Measurements from ENCODE around the gene RRP8. TPM values are rescaled to one million over a fixed set of nuclear protein-coding genes. Genes with fewer than 3 reads are reported as not detected.
A peak's percentile ranks its signal among the peaks of the same experiment; 100 is the strongest.

RRP8 gene
- total and polyA plus RNA-seq, 10 of the 15 experiments (the other 5 are each of a cell fraction or from before 2014, with no cell fraction given), result 4.7 to 51.2 (median 23.9) TPM

DNA sequence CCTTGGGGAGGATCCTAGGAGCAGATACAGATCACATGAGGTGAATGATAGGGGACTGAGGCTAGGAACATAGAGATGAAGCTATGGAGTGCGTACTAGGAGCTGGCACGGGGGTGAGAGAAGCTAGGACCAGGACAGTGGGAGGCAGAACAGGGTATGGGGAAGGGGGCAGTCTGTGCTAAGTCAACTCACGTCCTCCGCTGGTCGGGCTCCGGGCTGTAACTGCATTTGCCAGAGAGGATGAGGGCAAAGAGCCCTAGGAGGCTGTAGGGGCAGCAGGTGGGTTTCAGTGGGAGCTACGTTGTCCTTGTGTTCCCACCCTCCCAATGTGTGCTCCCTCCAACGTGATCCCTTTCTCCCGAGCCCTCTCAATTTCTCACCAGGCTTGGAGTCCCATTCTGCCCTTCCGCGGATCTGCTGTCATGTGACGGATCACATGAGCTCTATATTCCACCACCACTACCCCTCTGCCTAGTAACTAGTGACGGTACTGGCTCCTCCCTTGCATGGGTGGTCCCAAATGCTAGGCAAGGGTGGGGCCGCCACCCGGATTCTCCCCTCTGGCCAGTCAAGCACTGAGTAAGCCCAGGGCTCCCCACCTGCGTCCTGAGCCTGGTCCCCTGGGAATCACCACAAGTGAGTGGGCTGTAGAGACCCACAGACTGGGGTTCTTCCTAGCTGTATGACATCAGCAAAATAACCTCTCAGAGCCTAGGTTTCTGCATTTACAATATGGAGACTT, 15.8 kb upstream of the RRP8 start, which contains the start of gene TPP1 (continued):
- TF ChIP-seq JUNB (IDR thresholded peaks at IDR 0.05) (peak; percentile 50; the same call in 1 of the 2 replicates), RFX5 (IDR thresholded peaks at IDR 0.05; ENCODE audit: low read depth, low read length) (peak; percentile 100), NBN (IDR thresholded peaks at IDR 0.05) (peak; percentile 88), RELA (IDR thresholded peaks at IDR 0.05; ENCODE audit: borderline replicate concordance, partially characterized antibody) (peak; percentile 91), YY1 (IDR thresholded peaks at IDR 0.05; ENCODE audit: low read depth, low read length) (no peak), SRF (IDR thresholded peaks at IDR 0.05; ENCODE audit: low read depth in 2 of 2, low read length in 2 of 2) (no peak), KLF5 (IDR thresholded peaks at IDR 0.05; ENCODE audit: partially characterized antibody) (peak; percentile 45)
- TF ChIP-seq, protein P1, sequence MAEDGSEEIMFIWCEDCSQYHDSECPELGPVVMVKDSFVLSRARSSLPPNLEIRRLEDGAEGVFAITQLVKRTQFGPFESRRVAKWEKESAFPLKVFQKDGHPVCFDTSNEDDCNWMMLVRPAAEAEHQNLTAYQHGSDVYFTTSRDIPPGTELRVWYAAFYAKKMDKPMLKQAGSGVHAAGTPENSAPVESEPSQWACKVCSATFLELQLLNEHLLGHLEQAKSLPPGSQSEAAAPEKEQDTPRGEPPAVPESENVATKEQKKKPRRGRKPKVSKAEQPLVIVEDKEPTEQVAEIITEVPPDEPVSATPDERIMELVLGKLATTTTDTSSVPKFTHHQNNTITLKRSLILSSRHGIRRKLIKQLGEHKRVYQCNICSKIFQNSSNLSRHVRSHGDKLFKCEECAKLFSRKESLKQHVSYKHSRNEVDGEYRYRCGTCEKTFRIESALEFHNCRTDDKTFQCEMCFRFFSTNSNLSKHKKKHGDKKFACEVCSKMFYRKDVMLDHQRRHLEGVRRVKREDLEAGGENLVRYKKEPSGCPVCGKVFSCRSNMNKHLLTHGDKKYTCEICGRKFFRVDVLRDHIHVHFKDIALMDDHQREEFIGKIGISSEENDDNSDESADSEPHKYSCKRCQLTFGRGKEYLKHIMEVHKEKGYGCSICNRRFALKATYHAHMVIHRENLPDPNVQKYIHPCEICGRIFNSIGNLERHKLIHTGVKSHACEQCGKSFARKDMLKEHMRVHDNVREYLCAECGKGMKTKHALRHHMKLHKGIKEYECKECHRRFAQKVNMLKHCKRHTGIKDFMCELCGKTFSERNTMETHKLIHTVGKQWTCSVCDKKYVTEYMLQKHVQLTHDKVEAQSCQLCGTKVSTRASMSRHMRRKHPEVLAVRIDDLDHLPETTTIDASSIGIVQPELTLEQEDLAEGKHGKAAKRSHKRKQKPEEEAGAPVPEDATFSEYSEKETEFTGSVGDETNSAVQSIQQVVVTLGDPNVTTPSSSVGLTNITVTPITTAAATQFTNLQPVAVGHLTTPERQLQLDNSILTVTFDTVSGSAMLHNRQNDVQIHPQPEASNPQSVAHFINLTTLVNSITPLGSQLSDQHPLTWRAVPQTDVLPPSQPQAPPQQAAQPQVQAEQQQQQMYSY (CRISPR knock-in tag; IDR thresholded peaks at IDR 0.05), result no peak
- TF ChIP-seq, protein P2, sequence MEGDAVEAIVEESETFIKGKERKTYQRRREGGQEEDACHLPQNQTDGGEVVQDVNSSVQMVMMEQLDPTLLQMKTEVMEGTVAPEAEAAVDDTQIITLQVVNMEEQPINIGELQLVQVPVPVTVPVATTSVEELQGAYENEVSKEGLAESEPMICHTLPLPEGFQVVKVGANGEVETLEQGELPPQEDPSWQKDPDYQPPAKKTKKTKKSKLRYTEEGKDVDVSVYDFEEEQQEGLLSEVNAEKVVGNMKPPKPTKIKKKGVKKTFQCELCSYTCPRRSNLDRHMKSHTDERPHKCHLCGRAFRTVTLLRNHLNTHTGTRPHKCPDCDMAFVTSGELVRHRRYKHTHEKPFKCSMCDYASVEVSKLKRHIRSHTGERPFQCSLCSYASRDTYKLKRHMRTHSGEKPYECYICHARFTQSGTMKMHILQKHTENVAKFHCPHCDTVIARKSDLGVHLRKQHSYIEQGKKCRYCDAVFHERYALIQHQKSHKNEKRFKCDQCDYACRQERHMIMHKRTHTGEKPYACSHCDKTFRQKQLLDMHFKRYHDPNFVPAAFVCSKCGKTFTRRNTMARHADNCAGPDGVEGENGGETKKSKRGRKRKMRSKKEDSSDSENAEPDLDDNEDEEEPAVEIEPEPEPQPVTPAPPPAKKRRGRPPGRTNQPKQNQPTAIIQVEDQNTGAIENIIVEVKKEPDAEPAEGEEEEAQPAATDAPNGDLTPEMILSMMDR (IDR thresholded peaks at IDR 0.05 in 2 of 3, conservative IDR thresholded peaks at IDR 0.05 in 1 of 3; ENCODE audit: control insufficient read depth in 2 of 3, extremely low read depth in 1 of 3, insufficient read depth in 1 of 3, low read depth in 3 of 3, low read length in 3 of 3), result no peak
- TF ChIP-seq, protein P3, sequence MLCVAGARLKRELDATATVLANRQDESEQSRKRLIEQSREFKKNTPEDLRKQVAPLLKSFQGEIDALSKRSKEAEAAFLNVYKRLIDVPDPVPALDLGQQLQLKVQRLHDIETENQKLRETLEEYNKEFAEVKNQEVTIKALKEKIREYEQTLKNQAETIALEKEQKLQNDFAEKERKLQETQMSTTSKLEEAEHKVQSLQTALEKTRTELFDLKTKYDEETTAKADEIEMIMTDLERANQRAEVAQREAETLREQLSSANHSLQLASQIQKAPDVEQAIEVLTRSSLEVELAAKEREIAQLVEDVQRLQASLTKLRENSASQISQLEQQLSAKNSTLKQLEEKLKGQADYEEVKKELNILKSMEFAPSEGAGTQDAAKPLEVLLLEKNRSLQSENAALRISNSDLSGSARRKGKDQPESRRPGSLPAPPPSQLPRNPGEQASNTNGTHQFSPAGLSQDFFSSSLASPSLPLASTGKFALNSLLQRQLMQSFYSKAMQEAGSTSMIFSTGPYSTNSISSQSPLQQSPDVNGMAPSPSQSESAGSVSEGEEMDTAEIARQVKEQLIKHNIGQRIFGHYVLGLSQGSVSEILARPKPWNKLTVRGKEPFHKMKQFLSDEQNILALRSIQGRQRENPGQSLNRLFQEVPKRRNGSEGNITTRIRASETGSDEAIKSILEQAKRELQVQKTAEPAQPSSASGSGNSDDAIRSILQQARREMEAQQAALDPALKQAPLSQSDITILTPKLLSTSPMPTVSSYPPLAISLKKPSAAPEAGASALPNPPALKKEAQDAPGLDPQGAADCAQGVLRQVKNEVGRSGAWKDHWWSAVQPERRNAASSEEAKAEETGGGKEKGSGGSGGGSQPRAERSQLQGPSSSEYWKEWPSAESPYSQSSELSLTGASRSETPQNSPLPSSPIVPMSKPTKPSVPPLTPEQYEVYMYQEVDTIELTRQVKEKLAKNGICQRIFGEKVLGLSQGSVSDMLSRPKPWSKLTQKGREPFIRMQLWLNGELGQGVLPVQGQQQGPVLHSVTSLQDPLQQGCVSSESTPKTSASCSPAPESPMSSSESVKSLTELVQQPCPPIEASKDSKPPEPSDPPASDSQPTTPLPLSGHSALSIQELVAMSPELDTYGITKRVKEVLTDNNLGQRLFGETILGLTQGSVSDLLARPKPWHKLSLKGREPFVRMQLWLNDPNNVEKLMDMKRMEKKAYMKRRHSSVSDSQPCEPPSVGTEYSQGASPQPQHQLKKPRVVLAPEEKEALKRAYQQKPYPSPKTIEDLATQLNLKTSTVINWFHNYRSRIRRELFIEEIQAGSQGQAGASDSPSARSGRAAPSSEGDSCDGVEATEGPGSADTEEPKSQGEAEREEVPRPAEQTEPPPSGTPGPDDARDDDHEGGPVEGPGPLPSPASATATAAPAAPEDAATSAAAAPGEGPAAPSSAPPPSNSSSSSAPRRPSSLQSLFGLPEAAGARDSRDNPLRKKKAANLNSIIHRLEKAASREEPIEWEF (IDR thresholded peaks at IDR 0.05; ENCODE audit: insufficient replicate concordance, low read depth, low read length), result no peak
- TF ChIP-seq, protein P4, sequence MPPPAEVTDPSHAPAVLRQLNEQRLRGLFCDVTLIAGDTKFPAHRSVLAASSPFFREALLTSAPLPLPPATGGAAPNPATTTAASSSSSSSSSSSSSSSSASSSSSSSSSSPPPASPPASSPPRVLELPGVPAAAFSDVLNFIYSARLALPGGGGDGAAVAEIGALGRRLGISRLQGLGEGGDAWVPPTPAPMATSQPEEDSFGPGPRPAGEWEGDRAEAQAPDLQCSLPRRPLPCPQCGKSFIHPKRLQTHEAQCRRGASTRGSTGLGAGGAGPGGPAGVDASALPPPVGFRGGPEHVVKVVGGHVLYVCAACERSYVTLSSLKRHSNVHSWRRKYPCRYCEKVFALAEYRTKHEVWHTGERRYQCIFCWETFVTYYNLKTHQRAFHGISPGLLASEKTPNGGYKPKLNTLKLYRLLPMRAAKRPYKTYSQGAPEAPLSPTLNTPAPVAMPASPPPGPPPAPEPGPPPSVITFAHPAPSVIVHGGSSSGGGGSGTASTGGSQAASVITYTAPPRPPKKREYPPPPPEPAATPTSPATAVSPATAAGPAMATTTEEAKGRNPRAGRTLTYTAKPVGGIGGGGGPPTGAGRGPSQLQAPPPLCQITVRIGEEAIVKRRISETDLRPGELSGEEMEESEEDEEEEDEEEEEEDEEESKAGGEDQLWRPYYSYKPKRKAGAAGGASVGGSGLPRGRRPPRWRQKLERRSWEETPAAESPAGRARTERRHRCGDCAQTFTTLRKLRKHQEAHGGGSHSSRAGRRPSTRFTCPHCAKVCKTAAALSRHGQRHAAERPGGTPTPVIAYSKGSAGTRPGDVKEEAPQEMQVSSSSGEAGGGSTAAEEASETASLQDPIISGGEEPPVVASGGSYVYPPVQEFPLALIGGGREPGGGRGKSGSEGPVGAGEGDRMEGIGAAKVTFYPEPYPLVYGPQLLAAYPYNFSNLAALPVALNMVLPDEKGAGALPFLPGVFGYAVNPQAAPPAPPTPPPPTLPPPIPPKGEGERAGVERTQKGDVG (CRISPR knock-in tag; IDR thresholded peaks at IDR 0.05), result no peak

Data from GM12878 (cell line).